ENCODE measurements around the gene THSD4. TPM values are rescaled to one million over a fixed set of nuclear protein-coding genes. Genes with fewer than 3 reads are reported as not detected.

Gene THSD4
- total RNA-seq, 1 experiment from 2014 or later: 24.2 TPM

DNA sequence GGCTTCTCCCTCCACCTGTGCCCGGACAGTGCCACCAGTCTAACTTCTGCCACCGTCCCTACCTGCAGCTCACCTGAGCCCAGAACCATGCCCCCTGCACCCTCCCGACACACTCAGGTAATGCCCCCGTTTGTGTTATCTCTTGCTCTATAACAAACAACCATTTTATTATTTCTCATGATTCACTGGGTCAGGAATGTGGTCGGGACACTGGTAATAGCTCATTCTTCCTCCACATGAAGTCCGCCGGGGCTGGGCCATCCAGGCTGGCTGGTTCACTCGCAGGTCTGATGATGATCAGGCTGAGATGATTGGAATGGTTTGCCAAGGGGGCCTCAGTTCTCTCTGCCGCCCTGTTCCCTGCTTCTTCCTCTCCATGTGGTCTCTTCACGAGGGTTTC lies 674.8 kb downstream of the THSD4 start:
- peak overlapping the region; percentile 42 for H3K4me3 Mint-ChIP-seq (ENCODE audit: low read depth, unreplicated experiment)
- intact Hi-C loops (cut with micrococcal nuclease; ENCODE audit: unreplicated experiment): loop anchor here (2.0 kb wide), 1 partner anchor 37 kb away; no protein-coding TSS in a partner anchor
- peaks cover 2% of the 10 kb centered on the region for H3K9me3 Mint-ChIP-seq (ENCODE audit: low read depth, unreplicated experiment)
- peak overlapping the region; percentile 83 for H3K27ac Mint-ChIP-seq (ENCODE audit: unreplicated experiment)
- no peaks in the 10 kb centered on the region for H3K27me3 Mint-ChIP-seq (ENCODE audit: unreplicated experiment)
- CTCF ChIA-PET: interaction anchor here (0.6 to 2.8 kb wide), 9 partner anchors 9 to 810 kb away, joined by 3 to 45 read pairs (median 4); no protein-coding TSS in a partner anchor
- peak; percentile 89 for DNase-seq
- TF ChIP-seq, protein P1, sequence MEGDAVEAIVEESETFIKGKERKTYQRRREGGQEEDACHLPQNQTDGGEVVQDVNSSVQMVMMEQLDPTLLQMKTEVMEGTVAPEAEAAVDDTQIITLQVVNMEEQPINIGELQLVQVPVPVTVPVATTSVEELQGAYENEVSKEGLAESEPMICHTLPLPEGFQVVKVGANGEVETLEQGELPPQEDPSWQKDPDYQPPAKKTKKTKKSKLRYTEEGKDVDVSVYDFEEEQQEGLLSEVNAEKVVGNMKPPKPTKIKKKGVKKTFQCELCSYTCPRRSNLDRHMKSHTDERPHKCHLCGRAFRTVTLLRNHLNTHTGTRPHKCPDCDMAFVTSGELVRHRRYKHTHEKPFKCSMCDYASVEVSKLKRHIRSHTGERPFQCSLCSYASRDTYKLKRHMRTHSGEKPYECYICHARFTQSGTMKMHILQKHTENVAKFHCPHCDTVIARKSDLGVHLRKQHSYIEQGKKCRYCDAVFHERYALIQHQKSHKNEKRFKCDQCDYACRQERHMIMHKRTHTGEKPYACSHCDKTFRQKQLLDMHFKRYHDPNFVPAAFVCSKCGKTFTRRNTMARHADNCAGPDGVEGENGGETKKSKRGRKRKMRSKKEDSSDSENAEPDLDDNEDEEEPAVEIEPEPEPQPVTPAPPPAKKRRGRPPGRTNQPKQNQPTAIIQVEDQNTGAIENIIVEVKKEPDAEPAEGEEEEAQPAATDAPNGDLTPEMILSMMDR (IDR thresholded peaks at IDR 0.05; ENCODE audit: unreplicated experiment): no peak
- peaks cover 21% of the 10 kb centered on the region for H3K36me3 Mint-ChIP-seq (ENCODE audit: insufficient read depth, unreplicated experiment)
- H3K4me1 Mint-ChIP-seq (ENCODE audit: low read depth, unreplicated experiment): peaks cover 57% of the 10 kb centered on the region
- no TSS peak for BruUV-seq (replicated peaks)

DNA sequence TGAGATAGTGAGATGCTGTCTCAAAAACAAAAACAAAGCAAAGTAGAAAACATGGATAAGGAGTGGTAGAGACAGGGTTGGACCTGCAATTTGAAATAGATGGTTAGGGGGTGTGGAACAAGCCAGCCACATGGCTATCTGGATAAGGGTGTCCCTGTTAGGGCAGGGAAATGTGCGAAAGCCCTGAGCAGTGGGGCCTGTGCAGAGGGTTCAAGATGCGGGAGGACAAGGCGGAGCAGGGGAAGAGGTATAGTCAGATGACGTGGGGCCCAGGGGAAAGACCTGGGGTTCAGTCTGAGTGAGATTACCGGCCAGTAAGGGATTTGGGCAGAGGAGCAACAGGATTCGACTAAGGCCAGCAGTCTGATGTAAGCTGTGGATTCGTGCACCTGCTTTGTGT lies 676.7 kb downstream of the THSD4 start:
- Mint-ChIP-seq H3K9me3 (ENCODE audit: low read depth, unreplicated experiment) (peaks cover 2% of the 10 kb centered on the region), H3K36me3 (ENCODE audit: insufficient read depth, unreplicated experiment) (peaks cover 17% of the 10 kb centered on the region), H3K4me3 (ENCODE audit: low read depth, unreplicated experiment) (no peak overlapping the region), H3K27ac (ENCODE audit: unreplicated experiment) (peak overlapping the region; percentile 83), H3K4me1 (ENCODE audit: low read depth, unreplicated experiment) (peaks cover 43% of the 10 kb centered on the region), H3K27me3 (ENCODE audit: unreplicated experiment) (no peaks in the 10 kb centered on the region)
- TF ChIP-seq, protein P1 (IDR thresholded peaks at IDR 0.05; ENCODE audit: unreplicated experiment): no peak
- BruUV-seq (replicated peaks): no TSS peak
- intact Hi-C loops (cut with micrococcal nuclease; ENCODE audit: unreplicated experiment): loop anchor here (2.0 kb wide), 1 partner anchor 39 kb away; no protein-coding TSS in a partner anchor
- CTCF ChIA-PET: interaction anchor here (0.9 to 2.8 kb wide), 5 partner anchors 8 to 49 kb away, joined by 3 to 45 read pairs (median 6); no protein-coding TSS in a partner anchor
- DNase-seq: no peak

DNA sequence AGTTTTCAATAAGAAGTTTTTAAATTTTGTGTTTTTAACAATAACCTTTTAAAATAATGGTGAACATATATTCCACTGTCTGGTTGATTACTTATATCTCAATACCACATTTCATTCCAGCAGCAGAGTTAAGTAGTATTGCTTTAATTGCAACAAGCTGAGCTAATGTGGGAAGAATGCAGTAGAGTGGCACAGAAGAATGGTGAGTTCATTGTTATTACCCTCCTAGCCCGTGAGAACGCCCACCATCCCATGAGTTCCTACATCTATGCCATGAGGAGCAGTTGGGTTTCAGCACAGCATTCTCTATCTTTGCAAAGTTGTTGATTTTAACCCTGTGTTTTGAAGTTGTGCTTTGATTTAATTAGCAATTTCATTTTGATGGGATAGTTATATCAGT lies 677.2 kb downstream of the THSD4 start:
- TF ChIP-seq, protein P1 (IDR thresholded peaks at IDR 0.05; ENCODE audit: unreplicated experiment): no peak
- CTCF ChIA-PET: interaction anchor here (0.9 kb wide), 3 partner anchors 8 to 49 kb away, joined by 3 to 6 read pairs (median 5); no protein-coding TSS in a partner anchor
- H3K4me3 Mint-ChIP-seq (ENCODE audit: low read depth, unreplicated experiment): no peak overlapping the region
- H3K36me3 Mint-ChIP-seq (ENCODE audit: insufficient read depth, unreplicated experiment): peaks cover 17% of the 10 kb centered on the region
- H3K27me3 Mint-ChIP-seq (ENCODE audit: unreplicated experiment): no peaks in the 10 kb centered on the region
- intact Hi-C loops (cut with micrococcal nuclease; ENCODE audit: unreplicated experiment): no loop called here
- peaks cover 43% of the 10 kb centered on the region for H3K4me1 Mint-ChIP-seq (ENCODE audit: low read depth, unreplicated experiment)
- peak overlapping the region; percentile 83 for H3K27ac Mint-ChIP-seq (ENCODE audit: unreplicated experiment)
- peak; percentile 58 for DNase-seq
- peaks cover 2% of the 10 kb centered on the region for H3K9me3 Mint-ChIP-seq (ENCODE audit: low read depth, unreplicated experiment)
- no TSS peak for BruUV-seq (replicated peaks)

DNA sequence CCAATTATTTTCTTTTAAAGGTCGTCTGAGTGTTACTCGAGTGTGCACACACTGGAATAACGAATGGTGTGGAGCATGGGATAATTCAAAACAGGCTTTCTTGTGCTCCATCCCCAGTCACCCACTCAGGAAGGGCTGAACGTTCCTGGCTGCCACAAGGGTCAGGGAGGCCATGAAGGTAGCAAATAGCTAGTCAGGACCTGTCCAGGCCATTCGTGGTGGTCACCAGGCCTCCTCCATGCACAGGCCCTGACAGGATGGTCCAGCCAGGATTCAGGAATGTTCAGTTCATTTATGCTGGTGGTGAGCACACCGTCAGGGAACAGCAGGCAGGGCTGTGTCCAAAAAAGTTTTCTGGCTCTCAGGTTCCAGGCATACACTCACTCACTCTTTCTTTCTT lies 683.4 kb downstream of the THSD4 start:
- Mint-ChIP-seq H3K27me3 (ENCODE audit: unreplicated experiment) (no peaks in the 10 kb centered on the region), H3K36me3 (ENCODE audit: insufficient read depth, unreplicated experiment) (peaks cover 7% of the 10 kb centered on the region), H3K4me3 (ENCODE audit: low read depth, unreplicated experiment) (no peak overlapping the region), H3K4me1 (ENCODE audit: low read depth, unreplicated experiment) (peaks cover 17% of the 10 kb centered on the region), H3K27ac (ENCODE audit: unreplicated experiment) (no peak overlapping the region), H3K9me3 (ENCODE audit: low read depth, unreplicated experiment) (no peaks in the 10 kb centered on the region)
- BruUV-seq (replicated peaks): no TSS peak
- DNase-seq: no peak
- CTCF ChIA-PET: interaction anchor here (0.6 to 0.7 kb wide), 3 partner anchors 9 to 1230 kb away, joined by 3 to 4 read pairs (median 3); no protein-coding TSS in a partner anchor
- intact Hi-C loops (cut with micrococcal nuclease; ENCODE audit: unreplicated experiment): no loop called here
- TF ChIP-seq, protein P1 (IDR thresholded peaks at IDR 0.05; ENCODE audit: unreplicated experiment): no peak
